ENCODE results near the gene ADAMTS17.

GRCh38 chr15:100334015-100334414 is 7.8 kb downstream of the ADAMTS17 start:
- TF ChIP-seq CTCF (IDR thresholded peaks at IDR 0.05) (no peak), POLR2A (IDR thresholded peaks at IDR 0.05) (no peak), EP300 (IDR thresholded peaks at IDR 0.05; ENCODE audit: low read depth) (no peak)
